GM23338 (cell line): ENCODE data around the gene ETFA. TPM values are rescaled to one million over a fixed set of nuclear protein-coding genes. Genes with fewer than 3 reads are reported as not detected.

Source experiments
- ATAC-seq: fragments of 200-7000 bp; cut with Tn5 transposase; 3 replicates; pipeline ENCODE4 v1.9.1; 2020
- DNase-seq: peaks from one replicate; pipeline ENCODE4 v3.0.0-alpha.2; 2015; ENCODE audit warnings: low spot score
- H2AFZ ChIP-seq: fragments of 200-600 bp; sonication (generic); 2 replicates; pipeline ENCODE4 v1.8.0; 2016; ENCODE audit warnings: antibody characterized with exemption, mild to moderate bottlenecking, moderate library complexity
- H3F3A ChIP-seq: fragments of 200-600 bp; sonication (generic); replicated peaks from 2 replicates; pipeline ENCODE4 v1.8.0; 2017; ENCODE audit warnings: antibody characterized with exemption, mixed run types, low read depth
- H3K27ac ChIP-seq: fragments of 200-600 bp; sonication (generic); 2 replicates; pipeline ENCODE4 v1.6.1; 2016; ENCODE audit warnings: low read depth
- H3K27me3 ChIP-seq: fragments of 200-600 bp; sonication (generic); 2 replicates; pipeline ENCODE4 v1.8.0; 2016; ENCODE audit warnings: mild to moderate bottlenecking, mixed run types, moderate library complexity; ENCODE audit not compliant: insufficient read depth
- H3K36me3 ChIP-seq: fragments of 200-600 bp; sonication (generic); 2 replicates; pipeline ENCODE4 v1.8.0; 2016; ENCODE audit warnings: mild to moderate bottlenecking; ENCODE audit not compliant: insufficient read depth
- H3K4me1 ChIP-seq: fragments of 200-600 bp; sonication (generic); 2 replicates; pipeline ENCODE4 v1.8.0; 2016; ENCODE audit warnings: mild to moderate bottlenecking, moderate library complexity; ENCODE audit not compliant: insufficient read depth
- H3K4me2 ChIP-seq: fragments of 200-600 bp; sonication (generic); 2 replicates; pipeline ENCODE4 v1.7.1; 2017; ENCODE audit warnings: mixed run types
- H3K4me3 ChIP-seq: fragments of 200-600 bp; sonication (generic); 2 replicates; pipeline ENCODE4 v1.6.1; 2016; ENCODE audit warnings: mixed run types
- H3K79me2 ChIP-seq: fragments of 200-600 bp; sonication (generic); replicated peaks from 2 replicates; pipeline ENCODE4 v1.8.0; 2017; ENCODE audit warnings: mild to moderate bottlenecking; ENCODE audit not compliant: insufficient read depth
- H3K9me2 ChIP-seq: fragments of 200-600 bp; sonication (generic); 2 replicates; pipeline ENCODE4 v1.8.0; 2017; ENCODE audit not compliant: insufficient read depth
- H4K20me1 ChIP-seq: fragments of 200-600 bp; sonication (generic); replicated peaks from 2 replicates; pipeline ENCODE4 v1.8.0; 2017; ENCODE audit warnings: mild to moderate bottlenecking; ENCODE audit not compliant: insufficient read depth
- H3K27ac Mint-ChIP-seq: 2 replicates; pipeline ENCODE4 v1.8.0; 2020; ENCODE audit warnings: inconsistent platforms, mild to moderate bottlenecking, moderate library complexity, mixed read lengths
- H3K27me3 Mint-ChIP-seq: 3 replicates; pipeline ENCODE4 v1.8.0; 2022; ENCODE audit warnings: low read depth, mild to moderate bottlenecking, moderate library complexity, mixed read lengths, inconsistent platforms; ENCODE audit not compliant: insufficient read depth, poor library complexity
- H3K36me3 Mint-ChIP-seq: 3 replicates; pipeline ENCODE4 v1.8.0; 2021; ENCODE audit warnings: low read depth, mild to moderate bottlenecking, inconsistent platforms, moderate library complexity, mixed read lengths
- H3K4me1 Mint-ChIP-seq: 3 replicates; pipeline ENCODE4 v1.8.0; 2020; ENCODE audit warnings: mild to moderate bottlenecking, inconsistent platforms, mixed read lengths
- H3K4me3 Mint-ChIP-seq: 3 replicates; pipeline ENCODE4 v1.8.0; 2021; ENCODE audit warnings: moderate library complexity, mild to moderate bottlenecking, inconsistent platforms, mixed read lengths
- H3K9me3 Mint-ChIP-seq: 3 replicates; pipeline ENCODE4 v1.8.0; 2020; ENCODE audit warnings: moderate library complexity, mild to moderate bottlenecking, inconsistent platforms, mixed read lengths
- EZH2 ChIP-seq: fragments of 200-600 bp; sonication (generic); IDR thresholded peaks from one replicate; pipeline ENCODE4 v1.8.0; 2017; ENCODE audit warnings: antibody characterized with exemption, mild to moderate bottlenecking, low read depth; ENCODE audit not compliant: unreplicated experiment
- EZH2phosphoT487 ChIP-seq: fragments of 200-600 bp; sonication (generic); IDR thresholded peaks from one replicate; pipeline ENCODE4 v1.8.1; 2018; ENCODE audit warnings: antibody characterized with exemption; ENCODE audit not compliant: unreplicated experiment
- polyA plus RNA-seq: library from polyadenylated mRNA; unstranded; fragments of >200 nt; fragmentation: Nextera tagmentation; extraction: Ambion mirVana; gene quantifications from 2 replicates; pipeline ENCODE4 v1.2.1, GENCODE V29; 2016
- total RNA-seq: library from RNA; depleted of rRNA; stranded (reverse); fragments of >200 nt; shearing (Covaris generic); gene quantifications from 2 replicates; pipeline ENCODE4 v1.2.3, GENCODE V29; 2014
- TF ChIP-seq, protein P1 (sequence below): fragments of 250-450 bp; sonication (Bioruptor Pico); IDR thresholded peaks from 2 replicates; pipeline ENCODE4 v1.5.0; 2020; ENCODE audit warnings: mild to moderate bottlenecking, moderate library complexity

Gene ETFA
- total and polyA plus RNA-seq, 2 experiments from 2014 or later = 52.9 to 69.1 TPM

DNA sequence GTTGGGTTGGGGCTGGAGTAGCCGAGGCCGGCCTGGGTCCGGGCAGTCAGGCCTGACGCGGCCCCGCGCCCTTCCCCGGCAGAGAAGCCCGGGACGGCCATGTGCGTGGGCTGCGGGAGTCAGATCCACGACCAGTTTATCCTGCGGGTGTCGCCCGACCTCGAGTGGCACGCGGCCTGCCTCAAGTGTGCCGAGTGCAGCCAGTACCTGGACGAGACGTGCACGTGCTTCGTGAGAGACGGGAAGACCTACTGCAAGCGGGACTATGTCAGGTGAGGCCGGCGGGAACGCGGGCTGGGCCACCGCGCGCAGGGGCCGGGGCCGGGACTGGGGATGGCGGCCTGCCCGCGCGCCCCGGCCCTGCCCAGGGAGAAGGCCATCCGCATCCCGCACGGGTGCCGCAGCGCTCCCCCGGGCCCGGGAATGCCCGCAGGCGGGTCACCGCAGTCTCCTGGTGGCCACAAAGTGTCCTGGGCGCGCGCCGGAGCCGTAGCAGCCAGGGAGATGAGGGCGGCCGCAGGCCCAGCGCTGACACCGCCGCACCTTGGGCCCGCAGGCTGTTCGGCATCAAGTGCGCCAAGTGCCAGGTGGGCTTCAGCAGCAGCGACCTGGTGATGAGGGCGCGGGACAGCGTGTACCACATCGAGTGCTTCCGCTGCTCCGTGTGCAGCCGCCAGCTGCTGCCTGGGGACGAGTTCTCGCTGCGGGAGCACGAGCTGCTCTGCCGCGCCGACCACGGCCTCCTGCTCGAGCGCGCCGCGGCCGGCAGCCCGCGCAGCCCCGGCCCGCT lies 26.6 kb upstream of the ETFA start:
- Histone ChIP-seq H3K79me2 (no peaks in the 10 kb centered on the region), H4K20me1 (peaks cover 10% of the 10 kb centered on the region), H3K36me3 (no peaks in the 10 kb centered on the region), H3K4me3 (peak overlapping the region; percentile 50), H3K4me1 (peaks cover 31% of the 10 kb centered on the region), H3K27ac (no peak overlapping the region), H2AFZ (peak overlapping the region; percentile 91), H3K9me2 (no peaks in the 10 kb centered on the region), H3K4me2 (peak overlapping the region; percentile 71), H3K27me3 (peaks cover 92% of the 10 kb centered on the region), H3F3A (peaks cover 8% of the 10 kb centered on the region)
- Mint-ChIP-seq H3K27me3 (peaks cover 88% of the 10 kb centered on the region), H3K9me3 (peaks cover 12% of the 10 kb centered on the region), H3K27ac (no peak overlapping the region), H3K36me3 (peaks cover 2% of the 10 kb centered on the region; the same call in 2 of the 3 replicates), H3K4me3 (peak overlapping the region; percentile 83), H3K4me1 (peaks cover 44% of the 10 kb centered on the region)
- ATAC-seq (peak; percentile 0; the same call in 2 of the 3 replicates), DNase-seq (peak; percentile 59)
- TF ChIP-seq EZH2phosphoT487 = peak; percentile 47
- peak; percentile 12 for TF ChIP-seq EZH2
- TF ChIP-seq, protein P1, sequence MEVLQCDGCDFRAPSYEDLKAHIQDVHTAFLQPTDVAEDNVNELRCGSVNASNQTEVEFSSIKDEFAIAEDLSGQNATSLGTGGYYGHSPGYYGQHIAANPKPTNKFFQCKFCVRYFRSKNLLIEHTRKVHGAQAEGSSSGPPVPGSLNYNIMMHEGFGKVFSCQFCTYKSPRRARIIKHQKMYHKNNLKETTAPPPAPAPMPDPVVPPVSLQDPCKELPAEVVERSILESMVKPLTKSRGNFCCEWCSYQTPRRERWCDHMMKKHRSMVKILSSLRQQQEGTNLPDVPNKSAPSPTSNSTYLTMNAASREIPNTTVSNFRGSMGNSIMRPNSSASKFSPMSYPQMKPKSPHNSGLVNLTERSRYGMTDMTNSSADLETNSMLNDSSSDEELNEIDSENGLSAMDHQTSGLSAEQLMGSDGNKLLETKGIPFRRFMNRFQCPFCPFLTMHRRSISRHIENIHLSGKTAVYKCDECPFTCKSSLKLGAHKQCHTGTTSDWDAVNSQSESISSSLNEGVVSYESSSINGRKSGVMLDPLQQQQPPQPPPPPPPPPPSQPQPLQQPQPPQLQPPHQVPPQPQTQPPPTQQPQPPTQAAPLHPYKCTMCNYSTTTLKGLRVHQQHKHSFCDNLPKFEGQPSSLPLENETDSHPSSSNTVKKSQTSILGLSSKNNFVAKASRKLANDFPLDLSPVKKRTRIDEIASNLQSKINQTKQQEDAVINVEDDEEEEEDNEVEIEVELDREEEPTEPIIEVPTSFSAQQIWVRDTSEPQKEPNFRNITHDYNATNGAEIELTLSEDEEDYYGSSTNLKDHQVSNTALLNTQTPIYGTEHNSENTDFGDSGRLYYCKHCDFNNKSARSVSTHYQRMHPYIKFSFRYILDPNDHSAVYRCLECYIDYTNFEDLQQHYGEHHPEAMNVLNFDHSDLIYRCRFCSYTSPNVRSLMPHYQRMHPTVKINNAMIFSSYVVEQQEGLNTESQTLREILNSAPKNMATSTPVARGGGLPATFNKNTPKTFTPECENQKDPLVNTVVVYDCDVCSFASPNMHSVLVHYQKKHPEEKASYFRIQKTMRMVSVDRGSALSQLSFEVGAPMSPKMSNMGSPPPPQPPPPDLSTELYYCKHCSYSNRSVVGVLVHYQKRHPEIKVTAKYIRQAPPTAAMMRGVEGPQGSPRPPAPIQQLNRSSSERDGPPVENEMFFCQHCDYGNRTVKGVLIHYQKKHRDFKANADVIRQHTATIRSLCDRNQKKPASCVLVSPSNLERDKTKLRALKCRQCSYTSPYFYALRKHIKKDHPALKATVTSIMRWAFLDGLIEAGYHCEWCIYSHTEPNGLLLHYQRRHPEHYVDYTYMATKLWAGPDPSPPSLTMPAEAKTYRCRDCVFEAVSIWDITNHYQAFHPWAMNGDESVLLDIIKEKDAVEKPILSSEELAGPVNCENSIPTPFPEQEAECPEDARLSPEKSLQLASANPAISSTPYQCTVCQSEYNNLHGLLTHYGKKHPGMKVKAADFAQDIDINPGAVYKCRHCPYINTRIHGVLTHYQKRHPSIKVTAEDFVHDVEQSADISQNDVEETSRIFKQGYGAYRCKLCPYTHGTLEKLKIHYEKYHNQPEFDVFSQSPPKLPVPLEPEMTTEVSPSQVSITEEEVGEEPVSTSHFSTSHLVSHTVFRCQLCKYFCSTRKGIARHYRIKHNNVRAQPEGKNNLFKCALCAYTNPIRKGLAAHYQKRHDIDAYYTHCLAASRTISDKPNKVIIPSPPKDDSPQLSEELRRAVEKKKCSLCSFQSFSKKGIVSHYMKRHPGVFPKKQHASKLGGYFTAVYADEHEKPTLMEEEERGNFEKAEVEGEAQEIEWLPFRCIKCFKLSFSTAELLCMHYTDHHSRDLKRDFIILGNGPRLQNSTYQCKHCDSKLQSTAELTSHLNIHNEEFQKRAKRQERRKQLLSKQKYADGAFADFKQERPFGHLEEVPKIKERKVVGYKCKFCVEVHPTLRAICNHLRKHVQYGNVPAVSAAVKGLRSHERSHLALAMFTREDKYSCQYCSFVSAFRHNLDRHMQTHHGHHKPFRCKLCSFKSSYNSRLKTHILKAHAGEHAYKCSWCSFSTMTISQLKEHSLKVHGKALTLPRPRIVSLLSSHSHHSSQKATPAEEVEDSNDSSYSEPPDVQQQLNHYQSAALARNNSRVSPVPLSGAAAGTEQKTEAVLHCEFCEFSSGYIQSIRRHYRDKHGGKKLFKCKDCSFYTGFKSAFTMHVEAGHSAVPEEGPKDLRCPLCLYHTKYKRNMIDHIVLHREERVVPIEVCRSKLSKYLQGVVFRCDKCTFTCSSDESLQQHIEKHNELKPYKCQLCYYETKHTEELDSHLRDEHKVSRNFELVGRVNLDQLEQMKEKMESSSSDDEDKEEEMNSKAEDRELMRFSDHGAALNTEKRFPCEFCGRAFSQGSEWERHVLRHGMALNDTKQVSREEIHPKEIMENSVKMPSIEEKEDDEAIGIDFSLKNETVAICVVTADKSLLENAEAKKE (CRISPR knock-in tag) = no peak
